Keratinocyte (primary cell): Measurements from ENCODE around the gene TBP. TPM values are rescaled to one million over a fixed set of nuclear protein-coding genes. Genes with fewer than 3 reads are reported as not detected.

Source experiments
- DNase-seq: peaks from one replicate; pipeline ENCODE4 v3.0.0-alpha.2; 2011; ENCODE audit warnings: low read depth, missing footprints, low spot score
- FAIRE-seq: peaks from 2 replicates; lab custom pipeline; 2011; peaks lifted over from hg19 to GRCh38; lab: Jason Lieb, UNC
- H2AFZ ChIP-seq: 2 replicates; pipeline ENCODE4 v1.6.0; 2012; ENCODE audit warnings: low read length, control low read depth, inconsistent platforms; ENCODE audit not compliant: control insufficient read depth
- H3K27ac ChIP-seq: 2 replicates; pipeline ENCODE4 v1.5.1; 2011; ENCODE audit warnings: low read length; ENCODE audit not compliant: control insufficient read depth, insufficient read depth
- H3K27me3 ChIP-seq: 3 replicates; pipeline ENCODE4 v1.6.0; 2011; ENCODE audit warnings: low read length; ENCODE audit not compliant: control insufficient read depth, insufficient read depth; ENCODE audit errors: extremely low read depth
- H3K36me3 ChIP-seq, 2 experiments: 2 replicates in 1 of 2; 3 replicates in 1 of 2; pipeline ENCODE4 v1.5.1; 2011; ENCODE audit warnings: low read length in 2 of 2, mild to moderate bottlenecking in 1 of 2; ENCODE audit not compliant: control insufficient read depth in 2 of 2, insufficient read depth in 2 of 2; ENCODE audit errors: extremely low read depth in 1 of 2
- H3K4me1 ChIP-seq: 3 replicates; pipeline ENCODE4 v1.5.1; 2011; ENCODE audit warnings: low read length; ENCODE audit not compliant: control insufficient read depth, insufficient read depth; ENCODE audit errors: extremely low read depth
- H3K4me2 ChIP-seq: 3 replicates; pipeline ENCODE4 v1.6.0; 2011; ENCODE audit warnings: low read depth, low read length; ENCODE audit not compliant: control insufficient read depth, insufficient read depth; ENCODE audit errors: extremely low read depth
- H3K4me3 ChIP-seq, 3 experiments: fragments of 200-600 bp in 1 of 3; sonication (generic) in 1 of 3; 2 replicates in 2 of 3; 3 replicates in 1 of 3; pipeline ENCODE4 v1.5.1; 2011 to 2016; ENCODE audit warnings: low read length in 3 of 3, mild to moderate bottlenecking in 3 of 3, control low read depth in 2 of 3, inconsistent platforms in 1 of 3, low read depth in 1 of 3, mixed read lengths in 1 of 3, mixed run types in 1 of 3, moderate library complexity in 1 of 3; ENCODE audit not compliant: control insufficient read depth in 2 of 3, insufficient read depth in 2 of 3; ENCODE audit errors: extremely low read depth in 1 of 3
- H3K79me2 ChIP-seq: 2 replicates; pipeline ENCODE4 v1.6.0; 2012; ENCODE audit warnings: low read length; ENCODE audit not compliant: control insufficient read depth, insufficient read depth
- H3K9ac ChIP-seq: 3 replicates; pipeline ENCODE4 v1.6.0; 2011; ENCODE audit warnings: low read length; ENCODE audit not compliant: control insufficient read depth, insufficient read depth; ENCODE audit errors: extremely low read depth
- H3K9me1 ChIP-seq: 3 replicates; pipeline ENCODE4 v1.6.0; 2011; ENCODE audit warnings: low read length; ENCODE audit not compliant: control insufficient read depth, insufficient read depth; ENCODE audit errors: extremely low read depth
- H3K9me3 ChIP-seq: 2 replicates; pipeline ENCODE4 v1.5.1; 2012; ENCODE audit warnings: low read depth, low read length; ENCODE audit not compliant: control insufficient read depth
- H4K20me1 ChIP-seq: 3 replicates; pipeline ENCODE4 v1.6.0; 2011; ENCODE audit warnings: low read length; ENCODE audit not compliant: control insufficient read depth, insufficient read depth; ENCODE audit errors: extremely low read depth
- CTCF ChIP-seq, 3 experiments: IDR thresholded peaks in 1 of 3; conservative IDR thresholded peaks in 1 of 3; optimal IDR thresholded peaks in 1 of 3; 2 replicates in 2 of 3; 3 replicates in 1 of 3; pipeline versions ENCODE3 to v1.5.1; 2011; ENCODE audit warnings: low read length in 3 of 3, mild to moderate bottlenecking in 3 of 3, moderate library complexity in 2 of 3, control low read depth in 1 of 3, inconsistent platforms in 1 of 3; ENCODE audit not compliant: insufficient read depth in 2 of 3; ENCODE audit errors: extremely low read depth in 1 of 3
- EZH2 ChIP-seq: IDR thresholded peaks from one replicate; pipeline ENCODE4 v1.6.1; 2012; ENCODE audit warnings: inconsistent platforms, mild to moderate bottlenecking, low read length, moderate library complexity
- dilution Hi-C: fragments of 300-500 bp; cut with MboI; formaldehyde crosslinking; loops from one replicate; pipeline ENCODE4 v1.7.0; 2020; ENCODE audit warnings: low sequenced_read_pairs; ENCODE audit not compliant: extremely low pct_ligation_motif_present
- polyA plus RNA-seq, 5 experiments: library from polyadenylated mRNA; depleted of rRNA in 3 of 5; stranded (reverse) in 3 of 5; stranded (forward) in 1 of 5; unstranded in 1 of 5; fragments of >200 nt; gene quantifications; 1 replicate in 1 of 5; 2 replicates in 3 of 5; 3 replicates in 1 of 5; pipeline versions ENCODE4 v1.2.1 to v1.2.3, GENCODE V29; 2011 to 2012; ENCODE audit warnings: missing spikeins in 2 of 5, low read depth in 1 of 5, low replicate concordance in 1 of 5

Gene TBP
- polyA plus RNA-seq, 1 donor (not counting 4 experiments of a cell fraction or from before 2014, with no cell fraction given): 17.3 TPM

GRCh38 chr6:170575250-170575649 is 21.1 kb downstream of the TBP start:
- H3K27ac ChIP-seq: no peak overlapping the region

GRCh38 chr6:170578909-170579308 is 24.7 kb downstream of the TBP start:
- H3K36me3 ChIP-seq: peaks cover 16% of the 10 kb centered on the region in 2 experiments
- H4K20me1 ChIP-seq: no peaks in the 10 kb centered on the region
- no peaks in the 10 kb centered on the region for H3K9me1 ChIP-seq
- H3K27ac ChIP-seq: no peak overlapping the region
- no peaks in the 10 kb centered on the region for H3K9me3 ChIP-seq
- no peaks in the 10 kb centered on the region for H3K27me3 ChIP-seq
- FAIRE-seq: no peak
- dilution Hi-C loops: no loop called here
- DNase-seq: no peak
- H3K4me1 ChIP-seq: no peaks in the 10 kb centered on the region
- no peak overlapping the region for H3K4me3 ChIP-seq
- H3K9ac ChIP-seq: no peak overlapping the region
- H2AFZ ChIP-seq: no peak overlapping the region
- peaks cover 22% of the 10 kb centered on the region for H3K79me2 ChIP-seq
- H3K4me2 ChIP-seq: no peak overlapping the region
- no peak for TF ChIP-seq CTCF (optimal IDR thresholded peaks at IDR 0.05 in 1 of 3, IDR thresholded peaks at IDR 0.05 in 1 of 3, conservative IDR thresholded peaks at IDR 0.05 in 1 of 3; ENCODE audit: extremely low read depth in 1 of 3, insufficient read depth in 2 of 3, low read length in 3 of 3)
- TF ChIP-seq EZH2: no peak

More at GRCh38 chr6:170575250-170575649, 21.1 kb downstream of the TBP start:
- no peak for FAIRE-seq
- dilution Hi-C loops: no loop called here
- H3K79me2 ChIP-seq: no peaks in the 10 kb centered on the region
- no peaks in the 10 kb centered on the region for H3K9me3 ChIP-seq
- H3K27me3 ChIP-seq: no peaks in the 10 kb centered on the region
- no peak for DNase-seq
- H4K20me1 ChIP-seq: no peaks in the 10 kb centered on the region
- H3K9ac ChIP-seq: no peak overlapping the region
- no peaks in the 10 kb centered on the region for H3K9me1 ChIP-seq
- no peak overlapping the region for H3K4me2 ChIP-seq
- no peak overlapping the region for H2AFZ ChIP-seq
- H3K4me1 ChIP-seq: no peaks in the 10 kb centered on the region
- H3K36me3 ChIP-seq: peaks cover 5 to 14% of the 10 kb centered on the region in 2 experiments
- no peak overlapping the region for H3K4me3 ChIP-seq
- TF ChIP-seq EZH2 (no peak), CTCF (optimal IDR thresholded peaks at IDR 0.05 in 1 of 3, IDR thresholded peaks at IDR 0.05 in 1 of 3, conservative IDR thresholded peaks at IDR 0.05 in 1 of 3; ENCODE audit: extremely low read depth in 1 of 3, insufficient read depth in 2 of 3, low read length in 3 of 3) (peak; percentile 10 to 29 (median 28))
